Loucy (cell line): ENCODE data around the gene SLC38A3.

ENCODE experiments used
- H2AFZ ChIP-seq: fragments of 200-600 bp; sonication (generic); 2 replicates; pipeline ENCODE4 v1.6.0; 2016; ENCODE audit warnings: antibody characterized with exemption, mild to moderate bottlenecking, low read length, moderate library complexity
- H3F3A ChIP-seq: fragments of 200-600 bp; 2 replicates; pipeline ENCODE4 v1.6.0; 2016; ENCODE audit warnings: antibody characterized with exemption, low read depth, mild to moderate bottlenecking
- H3K27me3 ChIP-seq: fragments of 200-600 bp; sonication (generic); 2 replicates; pipeline ENCODE4 v1.6.1; 2014; ENCODE audit warnings: low read length, mild to moderate bottlenecking; ENCODE audit not compliant: insufficient read depth, poor library complexity, severe bottlenecking
- H3K36me3 ChIP-seq: fragments of 200-600 bp; sonication (generic); 2 replicates; pipeline ENCODE4 v1.6.1; 2016; ENCODE audit warnings: low read length; ENCODE audit not compliant: insufficient read depth
- H3K4me1 ChIP-seq: fragments of 200-600 bp; sonication (generic); 2 replicates; pipeline ENCODE4 v1.5.1; 2014; ENCODE audit warnings: low read length, mild to moderate bottlenecking; ENCODE audit not compliant: insufficient read depth, poor library complexity, severe bottlenecking
- H3K4me2 ChIP-seq: fragments of 200-600 bp; sonication (generic); 2 replicates; pipeline ENCODE4 v1.6.0; 2014; ENCODE audit warnings: antibody characterized with exemption, low read length, low read depth, mild to moderate bottlenecking; ENCODE audit not compliant: poor library complexity, severe bottlenecking
- H3K4me3 ChIP-seq: fragments of 200-600 bp; sonication (generic); 2 replicates; pipeline ENCODE4 v1.5.1; 2014; ENCODE audit warnings: low read length, mild to moderate bottlenecking, mixed read lengths; ENCODE audit not compliant: poor library complexity, severe bottlenecking
- H3K79me2 ChIP-seq: fragments of 200-600 bp; sonication (generic); 2 replicates; pipeline ENCODE4 v1.6.1; 2014; ENCODE audit warnings: low read length; ENCODE audit not compliant: insufficient read depth
- H3K9ac ChIP-seq: fragments of 200-600 bp; sonication (generic); 2 replicates; pipeline ENCODE4 v1.6.0; 2014; ENCODE audit warnings: mild to moderate bottlenecking, low read depth, low read length, moderate library complexity; ENCODE audit not compliant: poor library complexity, severe bottlenecking
- H3K9me2 ChIP-seq: fragments of 200-600 bp; sonication (generic); replicated peaks from 2 replicates; pipeline ENCODE4 v1.6.1; 2016; ENCODE audit warnings: low read depth, low read length, mixed read lengths
- H3K9me3 ChIP-seq: fragments of 200-600 bp; sonication (generic); 2 replicates; pipeline ENCODE4 v1.6.1; 2014; ENCODE audit warnings: mild to moderate bottlenecking, antibody characterized with exemption, low read length, low read depth; ENCODE audit not compliant: insufficient read depth
- H4K20me1 ChIP-seq: fragments of 200-600 bp; sonication (generic); 2 replicates; pipeline ENCODE4 v1.6.0; 2014; ENCODE audit warnings: antibody characterized with exemption, low read length, mild to moderate bottlenecking; ENCODE audit not compliant: insufficient read depth, poor library complexity, severe bottlenecking
- EZH2phosphoT487 ChIP-seq: fragments of 200-600 bp; IDR thresholded peaks from 2 replicates; pipeline ENCODE4 v1.6.1; 2018; ENCODE audit warnings: antibody characterized with exemption, mild to moderate bottlenecking, moderate library complexity, borderline replicate concordance
- TF ChIP-seq, protein P1 (sequence below): fragments of 200-600 bp; sonication (generic); conservative IDR thresholded peaks from 2 replicates; pipeline ENCODE4 v1.5.1; 2014; ENCODE audit warnings: mild to moderate bottlenecking, antibody characterized with exemption, low read length

Gene SLC38A3

DNA sequence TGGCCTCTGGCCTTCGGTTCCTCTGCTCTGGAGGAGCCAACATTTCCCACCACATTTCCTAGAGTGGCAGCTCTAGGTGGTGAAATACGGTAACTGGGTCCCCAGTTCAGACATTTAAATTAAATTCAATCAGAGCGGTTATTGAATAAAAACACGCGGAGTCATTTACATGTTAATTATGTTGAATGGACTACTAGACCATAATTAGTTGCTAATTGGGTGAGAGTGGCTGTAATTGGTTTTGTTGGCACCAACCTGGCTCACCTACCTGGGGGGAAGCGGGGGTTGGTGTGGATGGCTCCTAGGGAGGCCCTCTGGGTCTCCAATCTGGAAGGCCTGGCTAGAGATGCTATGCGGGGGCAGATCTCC is 37.2 kb upstream of the SLC38A3 start:
- Histone ChIP-seq H3K4me1 (peaks cover 12% of the 10 kb centered on the region), H2AFZ (no peak overlapping the region), H3K4me3 (no peak overlapping the region), H3K4me2 (no peak overlapping the region), H3F3A (no peaks in the 10 kb centered on the region), H3K9ac (no peak overlapping the region), H4K20me1 (no peaks in the 10 kb centered on the region), H3K9me3 (no peaks in the 10 kb centered on the region), H3K27me3 (no peaks in the 10 kb centered on the region), H3K9me2 (no peaks in the 10 kb centered on the region), H3K36me3 (no peaks in the 10 kb centered on the region), H3K79me2 (no peaks in the 10 kb centered on the region)
- no peak for TF ChIP-seq EZH2phosphoT487
- TF ChIP-seq, protein P1, sequence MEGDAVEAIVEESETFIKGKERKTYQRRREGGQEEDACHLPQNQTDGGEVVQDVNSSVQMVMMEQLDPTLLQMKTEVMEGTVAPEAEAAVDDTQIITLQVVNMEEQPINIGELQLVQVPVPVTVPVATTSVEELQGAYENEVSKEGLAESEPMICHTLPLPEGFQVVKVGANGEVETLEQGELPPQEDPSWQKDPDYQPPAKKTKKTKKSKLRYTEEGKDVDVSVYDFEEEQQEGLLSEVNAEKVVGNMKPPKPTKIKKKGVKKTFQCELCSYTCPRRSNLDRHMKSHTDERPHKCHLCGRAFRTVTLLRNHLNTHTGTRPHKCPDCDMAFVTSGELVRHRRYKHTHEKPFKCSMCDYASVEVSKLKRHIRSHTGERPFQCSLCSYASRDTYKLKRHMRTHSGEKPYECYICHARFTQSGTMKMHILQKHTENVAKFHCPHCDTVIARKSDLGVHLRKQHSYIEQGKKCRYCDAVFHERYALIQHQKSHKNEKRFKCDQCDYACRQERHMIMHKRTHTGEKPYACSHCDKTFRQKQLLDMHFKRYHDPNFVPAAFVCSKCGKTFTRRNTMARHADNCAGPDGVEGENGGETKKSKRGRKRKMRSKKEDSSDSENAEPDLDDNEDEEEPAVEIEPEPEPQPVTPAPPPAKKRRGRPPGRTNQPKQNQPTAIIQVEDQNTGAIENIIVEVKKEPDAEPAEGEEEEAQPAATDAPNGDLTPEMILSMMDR = no peak

DNA sequence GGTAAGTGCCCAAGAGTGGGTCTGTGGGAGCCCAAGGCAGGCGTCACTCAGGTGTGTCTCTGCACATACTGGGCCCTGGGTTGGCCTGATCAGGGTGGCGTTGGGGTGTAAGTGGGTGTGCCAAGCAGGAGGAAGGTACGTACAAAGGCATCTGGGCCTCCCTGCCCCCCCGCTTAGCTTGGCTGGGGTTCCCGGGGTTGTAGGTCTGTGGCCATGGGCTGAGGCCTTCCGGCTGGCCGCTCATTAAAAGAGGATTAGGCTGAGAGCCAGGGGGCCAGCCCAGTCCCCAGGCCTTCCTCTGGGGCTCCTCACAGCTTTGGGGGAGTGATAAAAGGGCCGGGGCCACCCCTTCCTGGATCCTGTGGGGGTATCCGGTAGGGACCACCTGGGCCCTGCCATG is 36.7 kb upstream of the SLC38A3 start:
- Histone ChIP-seq H3K36me3 (no peaks in the 10 kb centered on the region), H3F3A (no peaks in the 10 kb centered on the region), H3K27me3 (no peaks in the 10 kb centered on the region), H3K4me2 (no peak overlapping the region), H3K79me2 (no peaks in the 10 kb centered on the region), H2AFZ (no peak overlapping the region), H4K20me1 (no peaks in the 10 kb centered on the region), H3K9me3 (no peaks in the 10 kb centered on the region), H3K4me1 (peaks cover 11% of the 10 kb centered on the region), H3K4me3 (no peak overlapping the region), H3K9ac (no peak overlapping the region), H3K9me2 (no peaks in the 10 kb centered on the region)
- TF ChIP-seq, protein P1 = no peak
- no peak for TF ChIP-seq EZH2phosphoT487

GRCh38 chr3:50168791-50169190 is 36.3 kb upstream of the SLC38A3 start:
- H3K9me2 ChIP-seq = no peaks in the 10 kb centered on the region
- no peaks in the 10 kb centered on the region for H3K36me3 ChIP-seq
- no peaks in the 10 kb centered on the region for H4K20me1 ChIP-seq
- no peaks in the 10 kb centered on the region for H3K27me3 ChIP-seq
- H3K4me2 ChIP-seq = no peak overlapping the region
- peaks cover 11% of the 10 kb centered on the region for H3K4me1 ChIP-seq
- TF ChIP-seq, protein P1 = no peak
- TF ChIP-seq EZH2phosphoT487 = no peak
- H3K79me2 ChIP-seq = no peaks in the 10 kb centered on the region
- no peak overlapping the region for H2AFZ ChIP-seq
- no peak overlapping the region for H3K9ac ChIP-seq
- H3K9me3 ChIP-seq = no peaks in the 10 kb centered on the region
- no peak overlapping the region for H3K4me3 ChIP-seq
- H3F3A ChIP-seq = no peaks in the 10 kb centered on the region
